Adrenal gland (tissue), 5 donors: Measurements from ENCODE around the gene SDK1.

ENCODE experiments used
- POLR2A ChIP-seq, 2 donors: fragments of 450-650 bp; IDR thresholded peaks; one replicate each; pipeline ENCODE4 v1.6.1; 2017; ENCODE audit warnings: antibody characterized with exemption in 2 of 2, mild to moderate bottlenecking in 2 of 2, moderate library complexity in 1 of 2
- TF ChIP-seq, protein P1 (sequence below), 6 experiments: fragments of 450-650 bp in 4 of 6; fragments of 200-600 bp in 2 of 6; sonication (generic) in 1 of 6; IDR thresholded peaks; 1 replicate in 5 of 6; 2 replicates in 1 of 6; pipeline versions ENCODE4 v1.5.1 to v1.8.0; 2016 to 2021; ENCODE audit warnings: antibody characterized with exemption in 6 of 6, mild to moderate bottlenecking in 2 of 6, moderate library complexity in 1 of 6
- donor health status: DM: no; HTN: no; CAD: no.

DNA sequence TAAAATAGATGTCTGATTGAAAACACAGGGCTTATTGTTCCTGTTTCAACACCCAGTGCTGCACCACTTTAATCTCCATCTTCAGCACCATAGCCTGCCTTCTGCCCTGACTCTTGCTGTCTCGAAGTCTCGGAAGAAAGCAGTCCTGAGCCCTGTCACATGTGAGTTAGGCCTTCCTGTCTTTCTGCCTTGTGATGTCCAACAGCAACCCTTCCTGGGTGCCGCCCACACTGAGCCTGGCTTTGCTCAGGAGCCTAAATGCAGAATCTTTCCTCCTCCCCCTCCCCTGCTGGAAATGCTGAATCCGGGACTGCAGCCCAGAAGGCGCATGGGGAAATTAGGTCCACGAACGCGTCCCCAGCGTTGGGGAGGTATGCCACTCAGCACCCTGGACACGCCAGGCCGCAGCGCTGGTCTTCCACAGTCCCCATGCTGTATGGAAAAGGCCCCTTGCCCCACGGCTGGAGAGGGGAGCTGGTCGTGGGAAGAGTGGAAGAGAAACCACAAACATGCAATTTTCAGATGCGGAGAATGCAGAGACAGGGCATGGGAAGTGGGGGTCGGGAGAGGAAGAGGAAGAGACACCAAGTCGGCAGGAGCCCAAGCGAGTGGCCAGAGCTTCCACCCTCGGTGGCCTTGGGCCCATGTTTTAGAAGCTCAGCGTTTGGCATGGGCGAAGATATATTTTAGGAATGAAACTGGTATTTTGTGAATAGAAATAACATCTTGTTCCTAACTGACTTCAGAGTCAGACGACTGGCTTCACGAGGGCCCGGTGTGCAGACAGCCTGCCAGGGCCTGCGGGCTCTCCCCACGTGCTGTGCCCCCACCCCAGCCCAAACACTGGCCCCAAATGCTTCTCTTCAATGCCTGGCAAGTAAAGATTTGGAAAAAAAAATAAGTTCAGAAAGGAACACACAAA lies 724.9 kb downstream of the SDK1 start:
- TF ChIP-seq POLR2A (IDR thresholded peaks at IDR 0.05): no peak
- TF ChIP-seq, protein P1, sequence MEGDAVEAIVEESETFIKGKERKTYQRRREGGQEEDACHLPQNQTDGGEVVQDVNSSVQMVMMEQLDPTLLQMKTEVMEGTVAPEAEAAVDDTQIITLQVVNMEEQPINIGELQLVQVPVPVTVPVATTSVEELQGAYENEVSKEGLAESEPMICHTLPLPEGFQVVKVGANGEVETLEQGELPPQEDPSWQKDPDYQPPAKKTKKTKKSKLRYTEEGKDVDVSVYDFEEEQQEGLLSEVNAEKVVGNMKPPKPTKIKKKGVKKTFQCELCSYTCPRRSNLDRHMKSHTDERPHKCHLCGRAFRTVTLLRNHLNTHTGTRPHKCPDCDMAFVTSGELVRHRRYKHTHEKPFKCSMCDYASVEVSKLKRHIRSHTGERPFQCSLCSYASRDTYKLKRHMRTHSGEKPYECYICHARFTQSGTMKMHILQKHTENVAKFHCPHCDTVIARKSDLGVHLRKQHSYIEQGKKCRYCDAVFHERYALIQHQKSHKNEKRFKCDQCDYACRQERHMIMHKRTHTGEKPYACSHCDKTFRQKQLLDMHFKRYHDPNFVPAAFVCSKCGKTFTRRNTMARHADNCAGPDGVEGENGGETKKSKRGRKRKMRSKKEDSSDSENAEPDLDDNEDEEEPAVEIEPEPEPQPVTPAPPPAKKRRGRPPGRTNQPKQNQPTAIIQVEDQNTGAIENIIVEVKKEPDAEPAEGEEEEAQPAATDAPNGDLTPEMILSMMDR (IDR thresholded peaks at IDR 0.05): no peak
